Activated T-cell treated with anti-CD3 and anti-CD28 coated beads, Interleukin-2, amount 50 U/mL, for 48 hours (primary cell): Measurements from ENCODE around the gene PRKCH.

Experiments
- DNase-seq, 2 experiments: peaks; one replicate each; pipeline ENCODE4 v3.0.0-alpha.2; 2020

Gene PRKCH

DNA sequence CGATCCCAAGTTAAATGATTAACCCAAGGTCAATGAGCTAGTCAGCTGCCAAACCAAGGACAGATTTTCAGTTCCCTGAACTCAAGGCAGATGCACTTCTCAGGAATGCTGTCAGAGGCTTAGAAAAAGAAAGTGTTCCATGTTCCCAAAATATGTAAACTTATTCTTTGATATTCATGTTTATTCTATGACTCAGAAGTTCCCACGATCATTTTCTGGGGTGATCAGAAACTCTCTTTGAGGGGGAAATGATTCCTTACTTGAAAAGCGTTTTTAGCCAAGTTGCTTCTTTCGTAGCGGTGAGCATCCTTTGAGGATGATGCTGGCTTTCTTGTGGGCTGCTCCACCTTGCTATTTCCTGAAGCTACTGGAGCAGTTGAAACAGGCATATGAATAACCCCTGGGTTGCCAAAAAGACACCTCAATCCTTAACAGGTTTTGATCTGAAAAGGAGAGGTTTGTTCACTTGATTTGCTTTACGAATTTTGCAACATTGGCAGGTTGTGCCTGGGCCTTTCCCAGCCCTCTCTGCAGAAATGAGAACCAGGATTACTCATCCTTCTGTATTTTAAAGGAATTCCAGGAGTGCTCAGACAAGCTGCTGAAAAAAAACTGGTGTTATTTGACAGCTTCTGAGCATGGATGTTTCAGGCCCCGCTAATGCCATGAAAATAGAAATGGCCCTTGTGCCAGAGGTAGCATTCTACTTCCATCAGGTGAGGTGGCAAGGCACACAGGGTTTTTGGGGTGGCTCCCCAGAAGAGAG is 252.6 kb downstream of the PRKCH start:
- DNase-seq, result peak in 1 of 2 experiments; percentile 26

DNA sequence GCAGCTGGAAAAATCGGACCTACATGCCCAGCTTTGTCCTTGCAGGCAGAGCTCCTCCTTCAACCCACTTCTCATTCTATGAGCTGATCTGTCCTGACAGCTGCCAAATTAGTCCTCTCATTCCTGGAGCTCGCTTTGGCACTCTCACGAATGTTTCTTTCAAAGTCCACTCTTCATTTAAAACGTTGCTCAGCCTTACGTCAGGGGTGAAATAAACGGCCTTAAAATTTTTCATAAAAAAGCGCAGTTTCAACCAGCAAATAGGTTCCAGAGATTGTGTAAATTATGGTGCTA is 253.1 kb downstream of the PRKCH start:
- no peak for DNase-seq

DNA sequence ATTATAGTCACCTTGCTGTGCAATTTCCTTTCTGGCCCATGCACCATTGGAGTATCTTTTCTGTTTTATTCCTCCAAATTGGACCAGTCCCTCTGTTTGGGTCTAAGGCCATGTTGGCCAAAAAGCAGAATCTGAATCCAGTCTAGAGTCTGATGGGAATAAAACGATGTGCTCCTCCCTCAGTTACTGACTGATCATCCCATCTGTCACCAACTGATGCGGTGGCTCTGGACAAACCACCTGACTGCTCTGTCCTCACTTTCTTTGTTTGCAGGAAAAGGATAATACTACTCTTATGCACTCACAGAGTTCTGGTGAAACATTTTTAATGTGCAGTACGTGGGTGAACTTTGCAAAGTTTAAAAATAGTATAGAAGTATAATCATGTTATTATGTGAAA is 253.7 kb downstream of the PRKCH start:
- no peak for DNase-seq

DNA sequence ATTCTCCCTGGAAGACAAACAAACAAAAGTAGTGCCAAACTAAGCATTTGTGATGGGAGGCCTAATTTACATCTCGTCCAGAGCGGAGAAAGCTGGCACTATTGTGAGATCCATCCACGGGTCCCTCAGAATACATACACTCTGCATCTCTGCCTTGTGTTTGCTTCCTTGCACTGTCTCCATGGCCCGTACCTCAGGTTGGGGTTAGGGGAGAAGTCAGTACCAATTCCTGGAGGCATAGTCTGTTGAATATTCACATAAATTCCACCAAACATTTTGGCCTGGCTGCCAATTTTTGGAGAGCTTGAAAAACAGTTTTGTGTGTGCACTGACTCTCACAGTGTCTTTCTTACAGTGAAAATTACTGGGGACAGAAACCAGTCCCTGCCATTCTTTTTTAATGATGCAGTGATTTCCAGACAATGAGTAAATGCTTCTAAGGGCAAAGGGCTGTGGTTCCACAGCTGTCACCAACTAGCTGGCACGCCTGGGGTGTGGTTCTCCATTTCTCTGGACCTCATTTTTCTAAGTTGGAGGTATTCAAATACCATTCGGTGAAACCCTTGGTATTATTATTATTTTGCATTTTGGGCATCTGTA is 254.3 kb downstream of the PRKCH start:
- peak in 1 of 2 experiments; percentile 9 for DNase-seq

DNA sequence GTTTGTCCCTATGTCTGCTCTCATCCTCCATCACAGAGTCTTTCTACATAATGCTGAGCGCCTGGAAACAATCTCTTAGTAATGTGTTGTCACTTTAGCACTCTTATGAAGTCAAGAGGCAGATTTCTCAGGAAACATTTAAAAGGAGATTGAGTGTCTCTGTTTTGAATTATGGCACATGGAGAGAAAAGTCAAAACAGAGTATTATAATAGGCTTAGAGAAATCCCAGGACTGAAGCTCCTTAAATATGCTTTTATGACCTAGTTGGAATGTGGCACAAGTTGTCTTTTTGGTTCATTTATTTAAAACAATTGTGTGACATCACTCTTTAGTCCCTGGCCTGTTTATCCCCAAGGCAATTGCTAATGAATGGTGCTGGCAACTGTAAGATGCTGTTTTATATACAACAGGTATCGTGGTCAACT is 256.1 kb downstream of the PRKCH start:
- no peak for DNase-seq

DNA sequence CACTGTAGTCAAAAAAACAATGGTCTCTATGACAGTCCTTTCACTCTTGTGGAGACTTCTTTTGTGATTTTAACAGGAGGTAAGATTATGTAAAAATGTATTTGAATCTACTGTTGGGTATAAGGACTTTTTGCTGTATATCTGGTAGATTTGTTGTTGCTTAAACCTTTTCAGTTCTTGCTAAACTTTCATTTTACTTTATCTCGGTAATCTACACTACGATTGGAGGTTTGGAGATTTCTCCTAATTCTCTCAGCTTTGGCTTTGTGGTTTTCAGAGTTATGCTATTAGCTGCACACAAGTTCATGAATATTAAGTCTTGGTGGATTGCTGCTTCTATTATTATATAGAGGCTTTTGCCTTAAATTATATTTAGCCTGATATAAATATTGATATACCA is 257.4 kb downstream of the PRKCH start:
- DNase-seq, result no peak

DNA sequence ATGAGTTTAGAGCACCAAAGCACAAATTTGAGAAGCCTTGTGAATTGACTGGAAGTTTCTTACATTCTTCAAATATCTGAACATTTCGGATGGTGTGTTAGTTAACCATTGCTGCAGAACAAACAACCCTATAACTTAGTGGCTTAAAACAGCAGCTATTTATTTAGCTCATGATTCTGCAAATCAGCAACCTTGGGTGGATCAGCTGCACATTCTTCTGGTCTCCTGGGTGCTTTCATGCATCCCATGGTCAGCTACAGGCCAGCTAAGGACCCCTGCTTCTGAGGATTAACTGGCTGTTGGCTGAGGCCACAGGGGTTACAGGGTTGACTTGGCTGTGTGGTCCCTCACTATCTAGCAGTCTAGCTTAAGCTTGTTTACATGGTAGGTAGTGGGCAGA is 260.0 kb downstream of the PRKCH start:
- DNase-seq, result no peak

DNA sequence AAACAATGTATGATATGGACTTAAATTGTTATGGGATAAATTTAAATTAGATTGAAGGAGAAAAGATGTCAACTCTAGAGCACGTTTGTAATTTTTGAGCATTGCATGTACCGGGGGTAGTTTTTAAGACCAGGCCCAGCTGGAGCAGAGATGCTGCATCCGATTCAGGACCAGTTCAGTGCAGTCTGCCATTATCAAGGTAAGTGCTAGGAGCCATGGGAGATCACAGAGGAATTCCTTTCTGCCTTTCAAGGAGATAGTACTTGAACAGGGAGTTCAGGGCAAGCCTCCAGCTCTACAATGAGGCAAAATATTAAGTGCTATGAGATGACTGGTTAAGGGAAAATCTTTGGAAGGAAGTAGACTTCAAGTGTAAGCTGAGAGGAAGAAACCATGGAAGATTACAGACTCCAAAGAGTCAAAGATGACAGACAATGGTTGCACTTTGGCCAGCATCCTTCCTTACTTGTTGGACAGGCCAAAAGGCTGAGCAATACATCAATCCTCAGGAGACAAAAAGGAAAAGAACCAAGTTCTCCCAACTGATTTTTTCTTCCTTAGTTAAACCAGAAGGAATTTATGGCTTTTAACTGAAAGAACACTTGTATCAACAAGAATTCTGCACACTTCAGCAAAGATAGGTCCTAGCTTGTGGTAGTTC is 260.7 kb downstream of the PRKCH start:
- DNase-seq, result no peak

DNA sequence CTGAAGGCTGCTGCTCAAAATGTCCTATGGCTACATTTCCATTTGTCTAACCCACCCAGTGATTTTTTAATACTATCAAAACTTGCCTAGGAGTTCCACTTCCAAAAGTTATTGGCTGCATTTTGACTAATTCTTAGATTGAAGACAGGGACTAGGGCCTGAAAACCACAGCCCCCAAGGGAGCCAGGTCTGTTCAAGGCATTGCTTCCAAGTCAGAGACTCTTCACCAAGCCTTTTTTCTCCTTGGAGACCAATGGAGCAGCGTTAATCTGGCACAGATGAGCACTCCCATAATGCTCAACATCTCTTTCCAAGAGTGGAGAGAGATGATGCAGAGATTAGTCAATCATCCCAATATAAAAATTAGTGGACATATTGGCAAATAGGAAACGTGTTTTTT is 261.4 kb downstream of the PRKCH start:
- DNase-seq, result no peak

DNA sequence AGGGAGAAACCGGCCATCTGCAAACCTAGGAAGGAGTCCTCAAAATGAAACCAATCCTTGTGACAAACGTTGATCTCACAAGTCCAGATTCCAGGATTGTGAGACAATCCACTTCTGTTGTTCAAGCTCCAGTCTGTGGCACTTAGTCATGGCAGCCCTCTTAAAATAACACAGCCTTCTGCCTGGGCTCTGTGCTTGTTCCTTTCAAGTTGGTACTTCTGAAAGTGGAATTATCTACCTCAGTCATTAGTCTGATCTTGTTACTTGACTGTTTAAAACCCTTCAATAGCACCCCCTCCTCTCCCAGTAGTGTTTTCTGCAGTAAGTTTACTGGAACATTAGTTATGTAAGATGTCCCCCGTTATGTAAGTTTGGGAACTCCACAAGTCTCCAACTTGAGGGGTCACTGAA is 263.0 kb downstream of the PRKCH start:
- DNase-seq, result no peak

DNA sequence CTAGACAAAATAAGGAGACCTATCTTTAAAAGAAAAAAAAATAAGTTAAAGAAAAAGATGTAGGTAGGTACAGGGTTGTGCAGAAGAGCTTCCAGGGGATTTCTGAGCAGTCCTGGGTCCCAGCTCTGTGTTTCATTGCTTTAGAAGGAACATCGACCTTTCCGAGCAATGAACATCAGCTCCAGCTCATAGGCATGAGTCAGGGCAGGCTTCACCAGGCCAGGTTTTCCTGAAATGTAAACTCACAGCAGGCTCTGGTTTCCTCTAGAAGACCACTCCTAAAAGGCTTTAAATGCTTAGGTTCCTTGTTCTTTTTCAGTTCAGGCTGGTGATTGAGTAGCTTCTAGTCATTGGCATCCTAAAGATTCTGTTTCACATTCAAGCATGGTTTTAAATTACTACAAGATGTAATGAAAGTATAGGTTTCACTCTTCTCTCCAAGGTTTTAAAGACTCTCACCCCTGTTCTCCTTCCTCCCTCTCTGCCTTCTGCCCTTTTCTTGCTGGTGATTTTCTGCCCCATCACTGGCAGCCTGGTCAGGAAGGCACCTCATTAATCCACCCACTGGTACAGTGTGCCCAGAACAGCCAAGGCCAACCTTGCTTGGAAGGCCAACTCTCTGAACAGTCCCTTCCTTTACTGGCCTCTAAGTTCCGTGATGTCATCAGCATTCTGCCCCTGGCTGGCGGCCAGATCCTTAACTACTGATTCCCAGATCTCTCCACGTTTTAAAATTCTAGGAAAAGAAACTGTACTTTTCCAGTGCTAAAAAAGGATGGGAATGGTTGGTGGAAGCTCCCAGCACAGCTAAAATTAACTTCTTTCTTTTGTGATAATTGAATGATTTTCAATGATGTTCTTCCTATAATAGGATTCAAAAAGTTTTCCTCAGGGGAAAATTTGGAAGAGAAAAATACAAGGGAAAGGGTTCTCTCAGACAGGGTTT is 264.5 kb downstream of the PRKCH start:
- no peak for DNase-seq

DNA sequence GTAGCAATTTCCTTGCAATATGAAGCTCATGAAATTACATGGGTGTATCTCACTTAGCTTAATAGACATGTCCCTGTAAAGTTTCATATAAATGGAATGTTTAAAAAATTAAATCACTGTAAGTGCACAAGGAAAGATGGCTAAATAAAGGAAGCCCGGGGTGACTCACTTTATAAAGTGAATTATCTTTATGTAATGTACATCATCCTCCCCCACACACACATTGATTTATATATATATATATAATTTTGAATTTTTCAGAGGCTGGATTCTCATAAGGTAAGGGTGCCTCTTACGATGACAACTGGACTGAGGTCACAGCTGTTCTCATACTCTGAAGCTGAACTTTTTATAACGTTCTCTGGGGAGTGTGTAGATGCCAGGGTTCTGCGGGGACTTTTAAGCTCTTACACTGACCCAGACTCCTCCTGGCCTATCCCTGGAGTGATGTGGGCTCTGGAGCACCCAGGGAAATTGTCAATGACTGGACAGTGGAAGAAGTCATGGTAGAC is 265.2 kb downstream of the PRKCH start:
- no peak for DNase-seq

DNA sequence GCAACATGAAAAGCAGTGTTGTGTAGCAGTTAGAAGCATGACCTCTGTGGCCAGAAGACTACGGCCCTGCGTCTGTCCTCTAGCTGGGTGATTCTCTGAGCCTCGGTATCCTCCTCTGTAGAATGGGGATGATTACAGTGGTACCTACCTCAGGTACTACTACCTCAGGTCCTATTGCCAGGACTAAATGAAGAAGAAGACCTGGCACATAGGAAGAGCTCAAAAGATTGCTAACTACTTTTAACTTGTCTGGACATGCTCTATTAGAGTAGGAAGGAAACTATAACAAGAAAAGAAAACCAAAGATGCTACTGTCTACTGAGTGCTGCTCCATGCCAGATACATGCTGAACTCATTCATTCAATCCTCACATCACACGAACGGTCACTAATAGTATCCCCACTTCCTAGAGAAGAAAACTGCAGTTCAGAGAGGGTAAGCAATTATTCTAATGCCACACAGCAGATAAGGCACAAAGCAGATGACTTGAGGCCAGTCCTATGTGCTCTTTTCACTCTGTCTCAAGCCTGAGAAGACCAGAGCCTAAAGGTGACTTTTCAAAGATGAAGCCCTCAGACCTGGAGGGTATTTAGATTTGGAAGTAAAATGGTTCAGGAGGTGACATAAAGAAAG is 265.8 kb downstream of the PRKCH start:
- DNase-seq, result no peak

DNA sequence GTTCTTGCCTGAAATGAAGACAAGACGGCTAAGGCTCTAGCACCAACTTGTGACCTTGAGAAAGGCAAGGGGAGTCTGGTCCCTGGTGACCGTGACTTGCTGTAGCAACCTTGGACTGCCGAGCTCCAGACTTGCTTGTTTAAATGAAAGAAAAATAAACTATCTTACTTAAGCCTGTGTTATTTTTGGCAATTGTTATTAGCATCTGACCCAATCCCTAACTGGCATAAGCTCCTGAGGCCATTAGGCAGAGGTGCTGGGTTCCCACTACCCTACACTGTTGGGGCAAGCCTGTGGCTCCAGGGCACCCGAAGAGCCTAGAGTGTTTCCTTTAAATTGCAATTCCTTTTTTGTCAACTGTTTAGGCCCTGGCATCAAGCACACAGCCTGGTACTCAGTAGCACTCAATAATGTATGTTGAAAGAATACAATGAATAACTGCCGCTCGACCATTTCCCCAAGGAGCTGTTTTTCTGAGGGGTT is 267.1 kb downstream of the PRKCH start:
- DNase-seq, result no peak

DNA sequence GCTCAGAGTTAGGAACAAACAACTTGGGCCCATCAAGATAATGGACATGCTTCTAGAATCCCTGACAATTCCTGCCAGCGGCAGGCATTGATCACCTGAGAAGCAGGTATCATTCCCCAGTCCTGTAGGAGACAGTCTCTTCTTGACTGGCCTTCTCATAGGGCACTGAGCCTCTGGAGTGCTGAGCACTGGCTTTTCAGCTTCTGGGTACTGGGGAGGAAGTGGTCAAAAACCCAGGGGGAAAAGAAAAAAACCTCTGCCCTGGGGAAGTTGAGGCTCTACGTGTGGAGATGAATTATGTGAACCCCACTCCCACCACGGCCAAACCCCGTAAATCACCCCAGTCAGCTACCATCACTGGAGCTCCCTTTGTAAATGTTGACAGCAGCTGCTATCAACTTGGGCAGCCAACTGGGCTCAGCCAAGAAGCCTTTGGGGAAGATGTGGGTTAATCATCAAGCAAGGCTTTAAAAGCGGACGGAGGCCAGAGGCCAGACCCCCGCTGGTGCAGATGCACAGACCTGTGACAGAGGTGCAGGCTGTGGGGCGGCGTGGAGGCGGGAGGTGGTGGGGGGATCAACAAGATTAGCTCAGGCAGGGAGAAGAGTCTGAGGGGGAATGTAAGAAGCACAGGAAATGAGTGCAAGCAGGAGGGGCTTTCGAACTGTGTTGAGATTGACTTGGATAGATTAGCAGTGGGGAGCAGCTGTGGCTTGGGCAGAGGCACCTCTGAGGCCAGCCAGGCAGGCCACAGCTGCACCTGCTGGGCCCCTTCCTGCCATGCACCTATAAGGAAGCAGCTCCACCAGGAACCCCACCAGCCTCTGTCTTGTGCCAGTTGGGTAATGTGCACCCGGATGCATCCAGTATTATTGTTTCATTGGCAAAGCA is 268.6 kb downstream of the PRKCH start:
- DNase-seq, result no peak

DNA sequence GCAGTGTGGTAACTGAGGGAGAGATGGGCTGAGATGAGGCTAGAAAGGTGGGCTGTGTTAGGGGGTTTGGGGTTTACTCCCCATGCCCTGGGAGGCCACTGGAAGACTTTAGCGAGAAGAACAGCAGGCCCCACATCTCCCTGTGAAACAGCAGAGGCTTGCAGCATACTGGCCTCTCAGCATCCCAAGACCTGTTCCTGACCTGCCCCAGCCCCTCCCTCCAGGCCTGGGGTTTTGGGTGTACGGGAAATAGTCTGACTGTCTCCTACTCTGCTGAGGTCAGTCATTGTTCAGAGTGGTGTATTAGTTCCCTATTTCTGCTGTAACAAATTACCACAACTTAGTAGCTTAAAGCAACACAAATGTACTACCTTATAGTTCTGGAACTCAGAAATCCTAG is 270.5 kb downstream of the PRKCH start:
- DNase-seq, result no peak

DNA sequence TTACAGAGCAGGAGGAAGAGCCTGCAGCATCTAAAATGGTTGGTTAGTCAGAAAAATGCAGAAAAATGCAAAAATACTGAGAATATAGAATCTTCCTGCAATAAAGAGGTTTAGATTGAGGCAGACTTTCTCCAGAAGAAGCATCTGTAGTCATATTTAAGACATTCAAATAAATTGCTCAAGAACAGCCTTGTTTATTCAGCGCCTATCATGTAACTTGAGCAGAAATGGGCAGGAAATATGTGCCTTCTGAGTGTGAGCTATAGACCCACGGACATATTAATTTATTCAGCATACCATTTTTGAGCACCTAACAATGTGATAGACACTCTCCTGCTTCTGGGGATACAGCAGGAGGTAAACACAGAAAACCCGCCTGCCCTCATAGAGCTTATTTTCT is 272.0 kb downstream of the PRKCH start:
- DNase-seq, result no peak

DNA sequence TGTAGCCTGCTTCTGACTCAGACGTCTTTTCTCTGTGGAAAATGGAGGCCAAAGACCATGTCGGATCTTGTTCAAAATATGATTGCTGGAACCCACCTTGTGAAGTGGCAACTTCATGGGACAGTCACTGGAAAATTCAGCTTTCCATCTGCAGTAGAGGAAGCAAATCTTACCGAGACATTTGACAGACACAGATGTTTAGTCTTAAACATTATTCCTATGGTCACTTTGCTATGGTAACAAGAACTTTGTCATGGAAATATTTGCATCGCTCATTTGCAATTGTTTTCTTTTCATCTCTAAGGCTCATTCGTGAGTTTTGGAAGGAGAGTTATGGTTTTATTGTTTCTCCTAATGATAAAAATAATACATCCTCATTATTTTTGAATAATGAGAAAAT is 275.6 kb downstream of the PRKCH start:
- DNase-seq, result no peak

DNA sequence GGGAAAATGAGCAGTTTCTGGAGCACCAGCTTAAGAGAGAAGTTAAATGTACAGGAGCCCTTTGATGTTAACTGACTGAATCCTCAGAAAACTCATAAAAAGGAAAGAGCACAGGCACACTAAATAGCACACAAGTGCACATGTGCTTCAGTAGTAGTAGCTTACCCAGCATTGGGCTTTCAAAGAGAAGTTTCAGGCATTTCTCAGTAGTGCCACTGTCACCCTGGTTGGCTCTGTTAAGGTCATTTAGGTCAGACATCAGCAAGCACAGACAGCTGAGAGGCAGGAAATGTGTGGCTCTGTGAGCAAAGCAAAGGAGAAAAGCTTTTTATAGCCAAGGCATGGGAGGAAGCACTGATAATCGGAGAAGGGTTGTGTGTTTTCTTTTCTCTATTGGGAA is 277.6 kb downstream of the PRKCH start:
- DNase-seq, result no peak

DNA sequence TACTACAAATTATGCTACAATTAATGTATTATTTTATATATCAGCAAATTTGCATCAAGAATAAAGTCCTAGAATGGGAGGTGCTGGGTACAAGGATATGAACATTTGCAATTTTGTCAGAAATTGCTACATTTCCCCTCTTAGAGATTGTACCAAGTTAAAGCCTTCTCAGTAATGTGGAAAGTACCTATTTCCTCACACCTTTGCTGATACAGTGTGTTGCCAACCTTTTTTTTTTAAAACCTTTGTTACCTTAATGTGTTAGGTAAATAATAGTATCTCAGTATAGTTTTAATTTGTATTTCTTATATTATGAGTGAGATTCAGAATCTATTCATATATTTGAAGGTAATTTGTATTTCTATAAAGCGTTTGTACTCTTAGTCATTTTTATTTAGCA is 278.6 kb downstream of the PRKCH start:
- DNase-seq, result no peak
